Left colon (tissue), 2 donors: ENCODE measurements around the gene MBOAT2. TPM values are rescaled to one million over a fixed set of nuclear protein-coding genes. Genes with fewer than 3 reads are reported as not detected.

Experiments used
- ATAC-seq: fragments of 200-7000 bp; cut with Tn5 transposase; one replicate; pipeline ENCODE4 v1.9.1; 2020; ENCODE audit warnings: mild to moderate bottlenecking, moderate library complexity
- DNase-seq, 2 donors: peaks; one replicate each; pipeline ENCODE4 v3.0.0-alpha.2; 2020
- intact Hi-C, 2 donors: fragments of 100-400 bp; cut with DNase I in 1 of 2; cut with micrococcal nuclease in 1 of 2; formaldehyde crosslinking; loops; one replicate each; pipeline versions ENCODE4 v1.11.2 to v1.14.0; 2022; cut with DNase I, micrococcal nuclease
- total RNA-seq, 2 donors: library from RNA; stranded (reverse); fragmentation: NEBNext Ultra II Directional; extraction: Animal tissue kit (Norgen Biotek cat#: 25700); gene quantifications; one replicate each; pipeline ENCODE4 v1.2.1, GENCODE V29; 2021
- donor health status: DM: no; HTN: no; CAD: no.
- donor health status: DM: yes; HTN: yes; CAD: no.

The MBOAT2 gene
- total RNA-seq, 2 donors from 2014 or later = 67.0 to 73.8 TPM

DNA sequence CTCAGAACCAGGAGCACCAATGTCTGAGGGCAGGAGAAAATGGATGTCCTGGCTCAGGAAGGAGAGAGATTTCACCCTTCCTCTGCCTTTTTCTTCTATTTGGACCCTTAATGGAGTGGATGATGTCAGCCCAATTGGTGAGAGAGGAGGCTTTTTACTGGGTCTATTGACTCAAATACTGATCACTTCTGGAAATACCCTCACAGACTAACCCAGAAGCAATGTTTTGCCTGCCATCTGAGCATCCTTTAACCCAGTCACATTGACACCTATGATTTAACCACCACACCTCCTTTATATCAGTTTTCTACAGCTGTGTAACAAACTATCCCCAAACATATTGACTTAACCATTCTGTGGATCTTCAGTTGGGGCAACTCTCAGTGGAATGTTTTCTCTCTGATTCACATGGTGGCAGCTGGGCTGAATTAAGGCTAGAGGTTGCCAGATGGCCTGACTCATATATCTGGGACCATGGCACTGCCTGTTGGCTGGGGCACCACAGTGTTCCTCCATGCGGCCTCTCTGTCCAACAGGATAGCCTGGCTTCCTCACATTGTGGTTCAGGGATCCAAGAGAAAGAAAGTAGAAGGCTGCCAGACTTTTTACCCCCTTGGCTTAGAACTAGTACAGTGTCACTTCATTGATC lies 18.2 kb upstream of the MBOAT2 start:
- DNase-seq (no peak), ATAC-seq (no peak)

DNA sequence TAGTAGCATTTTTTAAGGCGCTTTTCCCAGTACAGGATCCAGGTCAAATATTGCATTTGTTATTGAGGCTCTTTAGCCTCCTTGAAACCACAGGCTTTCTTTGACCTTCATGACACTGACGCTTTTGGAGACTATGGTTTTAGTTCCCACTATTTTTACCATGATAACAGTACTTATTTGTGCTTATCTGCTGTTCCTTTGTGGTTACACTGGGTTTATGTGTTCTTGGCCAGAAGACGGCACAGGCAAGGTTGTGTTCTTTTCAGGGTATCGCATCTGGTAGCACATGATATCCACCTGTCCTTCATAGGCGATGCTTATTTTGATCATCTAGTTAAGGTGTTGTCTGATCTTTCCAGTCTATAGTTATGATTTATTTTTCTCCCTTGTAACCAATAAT lies 16.8 kb upstream of the MBOAT2 start:
- DNase-seq (no peak), ATAC-seq (no peak)
- intact Hi-C loops = no loop called here

More for the DNA sequence above, 18.2 kb upstream of the MBOAT2 start:
- intact Hi-C loops = no loop called here

- DNase-seq (no peak), ATAC-seq (no peak)
- intact Hi-C loops = no loop called here
These were observed 15.1 kb upstream of the MBOAT2 start for GRCh38 chr2:9018534-9018933.

DNA sequence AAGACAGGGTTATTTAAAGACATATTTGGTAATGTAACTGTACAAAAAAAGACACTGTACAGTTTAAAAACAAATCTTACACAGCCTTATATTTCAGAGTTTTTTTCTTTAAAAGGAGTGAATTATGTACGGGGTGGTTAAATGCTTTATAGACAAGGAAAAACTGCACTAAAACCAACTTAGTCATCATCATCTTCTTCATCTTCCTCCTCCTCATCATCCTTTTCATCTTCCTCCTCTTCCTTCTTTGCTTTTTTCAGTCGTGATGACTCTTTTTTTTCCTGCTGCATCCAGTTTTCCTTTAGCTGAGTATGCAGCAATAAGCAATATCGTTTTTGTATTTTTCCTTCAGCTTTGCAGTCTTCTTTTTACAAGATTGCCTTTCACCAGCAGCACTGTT lies 14.6 kb upstream of the MBOAT2 start:
- DNase-seq (no peak), ATAC-seq (no peak)
- intact Hi-C loops = no loop called here

DNA sequence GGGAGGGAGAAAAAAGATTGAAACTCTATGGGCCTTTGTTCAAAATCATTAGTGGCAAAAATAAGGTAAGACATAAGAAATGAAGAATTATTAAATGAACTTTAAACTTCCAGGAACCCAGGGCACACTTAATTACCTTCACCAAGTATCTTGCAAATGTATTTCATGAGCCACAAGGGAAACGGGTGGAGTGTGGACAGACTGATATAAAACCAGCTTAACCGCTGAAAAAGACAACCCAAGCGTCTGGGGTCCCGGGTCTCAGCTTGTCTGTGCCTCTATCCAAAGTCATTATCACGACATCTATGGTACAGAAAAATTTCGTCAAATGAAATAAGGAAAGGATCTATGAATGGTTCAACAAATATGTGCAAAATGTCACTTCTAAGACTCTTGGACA lies 13.9 kb upstream of the MBOAT2 start:
- DNase-seq (no peak), ATAC-seq (no peak)
- intact Hi-C loops = no loop called here

DNA sequence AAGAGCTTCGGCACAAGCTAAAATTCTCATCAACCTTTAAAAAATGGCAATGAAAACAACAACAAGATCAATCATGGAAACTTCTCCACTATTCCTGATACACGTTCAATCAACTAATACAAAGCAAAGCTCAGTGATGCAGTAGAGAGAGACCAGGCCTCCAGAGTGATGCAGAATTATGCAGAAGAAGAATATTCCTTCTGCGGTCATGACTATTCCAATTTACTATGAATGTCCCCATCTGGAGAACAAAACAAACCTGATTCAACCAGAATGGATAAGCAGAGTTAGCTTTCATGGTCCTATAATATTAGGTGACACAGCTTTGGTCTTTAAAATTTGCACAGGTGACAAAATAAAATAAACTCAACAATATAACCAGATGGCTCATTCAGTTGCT lies 12.5 kb upstream of the MBOAT2 start:
- DNase-seq (no peak), ATAC-seq (no peak)
- intact Hi-C loops = no loop called here

GRCh38 chr2:9013403-9013802 lies 9.9 kb upstream of the MBOAT2 start:
- intact Hi-C loops = no loop called here
- no peak for DNase-seq
- no peak for ATAC-seq

- no peak for ATAC-seq
- DNase-seq = no peak
- intact Hi-C loops = no loop called here
These were observed 7.4 kb upstream of the MBOAT2 start for GRCh38 chr2:9010866-9011265.

DNA sequence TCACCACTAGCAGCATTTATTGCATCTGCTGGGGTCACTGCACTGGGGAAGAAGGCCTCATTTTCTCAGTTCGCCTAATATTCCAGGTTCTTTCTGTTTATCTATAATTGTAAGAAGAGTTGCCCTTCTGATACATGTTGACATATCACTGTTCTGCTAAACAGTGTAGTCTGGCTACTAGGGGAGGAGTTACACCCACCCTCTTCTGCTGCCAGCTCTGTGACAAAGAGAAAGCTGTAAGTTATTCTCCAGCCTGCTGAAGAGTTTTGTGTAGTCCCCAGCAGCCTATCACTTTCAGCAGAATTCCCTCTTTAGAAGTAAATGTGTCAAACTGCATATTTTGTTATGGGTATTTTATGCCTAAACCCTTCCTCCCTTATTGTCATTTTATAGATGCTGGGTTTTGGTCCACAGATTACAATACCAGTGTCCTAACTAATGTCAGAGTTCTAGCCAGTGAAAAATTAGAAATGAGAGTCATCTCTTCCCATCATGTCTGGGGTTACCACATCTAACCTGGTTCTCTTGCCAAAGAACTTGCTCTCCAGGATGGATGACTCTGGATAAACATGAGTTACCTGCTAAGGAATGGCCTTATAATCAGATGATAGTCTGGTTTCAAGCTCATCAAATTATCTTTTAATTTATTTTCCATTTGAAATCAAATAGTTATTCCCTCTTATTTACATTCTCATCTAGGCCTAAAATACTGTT lies 5.6 kb upstream of the MBOAT2 start:
- no peak for DNase-seq
- intact Hi-C loops = no loop called here
- ATAC-seq = no peak

DNA sequence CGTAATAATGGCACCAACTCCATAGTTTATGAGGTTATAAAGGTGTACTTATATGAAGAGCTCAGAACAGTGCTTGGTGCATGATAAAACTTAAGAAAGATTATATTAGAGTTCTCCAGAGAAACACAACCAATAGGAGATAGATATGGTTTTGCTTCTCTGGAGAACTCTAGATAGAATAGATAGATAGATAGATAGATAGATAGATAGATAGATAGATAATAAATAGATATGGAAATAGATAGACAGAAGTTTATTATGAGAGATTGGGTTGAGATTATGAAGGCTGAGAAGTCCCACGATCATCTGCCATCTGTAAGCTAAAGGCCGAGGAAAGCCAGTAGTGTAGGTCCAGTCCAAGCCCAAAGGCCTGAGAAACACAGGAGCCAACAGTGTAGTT lies 2.9 kb upstream of the MBOAT2 start:
- ATAC-seq = no peak

DNA sequence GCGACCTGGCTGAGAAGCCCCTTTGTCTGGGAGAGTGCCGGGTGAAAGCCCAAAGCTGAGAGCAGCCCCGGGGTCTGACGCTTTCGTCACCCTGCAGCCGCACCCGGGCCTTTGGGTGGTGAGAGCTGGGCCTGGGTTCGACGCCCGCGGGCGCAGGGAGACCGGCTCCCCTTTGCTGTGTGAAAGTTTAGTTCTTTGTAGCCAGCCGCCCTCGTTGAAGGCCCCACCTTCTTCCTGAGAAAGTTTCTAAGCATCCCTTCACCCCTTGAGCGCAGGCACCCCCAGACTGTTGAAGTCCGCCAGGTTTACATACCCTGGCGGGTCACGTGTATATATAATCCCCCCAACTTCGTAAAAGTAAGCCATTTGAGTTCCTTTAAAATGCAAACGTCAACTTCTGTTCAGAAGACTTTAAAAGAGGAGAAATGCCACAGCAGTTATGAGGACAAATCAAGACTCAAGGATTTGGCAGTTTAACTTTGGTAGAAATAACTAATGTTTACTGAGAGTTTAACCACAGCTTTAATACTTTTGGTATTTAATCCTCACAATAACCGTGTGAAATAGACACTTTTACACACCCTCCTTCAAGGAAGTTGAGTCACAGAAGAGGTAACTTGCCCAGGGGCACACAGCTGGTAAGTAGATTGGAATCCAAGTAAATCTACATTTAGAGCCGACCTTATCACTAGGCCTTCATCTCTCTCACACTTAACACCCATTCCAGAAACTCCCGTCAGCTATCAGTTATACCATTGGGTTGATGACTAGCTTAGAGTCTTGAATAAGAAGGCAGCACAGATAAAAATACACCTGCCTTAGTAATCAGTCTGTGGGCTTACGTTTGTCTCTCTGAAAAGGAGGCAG lies 1.1 kb upstream of the MBOAT2 start:
- ATAC-seq (peak; percentile 6), DNase-seq (no peak)

More for the DNA sequence above, 2.9 kb upstream of the MBOAT2 start:
- intact Hi-C loops = no loop called here
- no peak for DNase-seq

DNA sequence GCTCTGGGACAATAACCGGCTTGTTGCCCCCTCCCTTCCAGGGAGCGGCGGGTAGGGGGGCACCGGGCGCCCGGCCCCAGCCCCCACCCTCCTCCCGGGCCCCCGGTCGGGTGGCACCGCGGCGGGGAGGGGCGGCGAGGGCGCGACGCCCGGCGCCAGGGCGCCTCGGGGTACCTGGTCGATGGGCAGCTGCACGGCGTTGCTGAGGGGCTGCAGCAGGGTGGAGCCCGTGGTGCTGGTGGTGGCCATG lies 193 bp downstream of the MBOAT2 start:
- no peak for DNase-seq
- no peak for ATAC-seq
- intact Hi-C loops = no loop called here

More for the DNA sequence above, 1.1 kb upstream of the MBOAT2 start:
- intact Hi-C loops = no loop called here

DNA sequence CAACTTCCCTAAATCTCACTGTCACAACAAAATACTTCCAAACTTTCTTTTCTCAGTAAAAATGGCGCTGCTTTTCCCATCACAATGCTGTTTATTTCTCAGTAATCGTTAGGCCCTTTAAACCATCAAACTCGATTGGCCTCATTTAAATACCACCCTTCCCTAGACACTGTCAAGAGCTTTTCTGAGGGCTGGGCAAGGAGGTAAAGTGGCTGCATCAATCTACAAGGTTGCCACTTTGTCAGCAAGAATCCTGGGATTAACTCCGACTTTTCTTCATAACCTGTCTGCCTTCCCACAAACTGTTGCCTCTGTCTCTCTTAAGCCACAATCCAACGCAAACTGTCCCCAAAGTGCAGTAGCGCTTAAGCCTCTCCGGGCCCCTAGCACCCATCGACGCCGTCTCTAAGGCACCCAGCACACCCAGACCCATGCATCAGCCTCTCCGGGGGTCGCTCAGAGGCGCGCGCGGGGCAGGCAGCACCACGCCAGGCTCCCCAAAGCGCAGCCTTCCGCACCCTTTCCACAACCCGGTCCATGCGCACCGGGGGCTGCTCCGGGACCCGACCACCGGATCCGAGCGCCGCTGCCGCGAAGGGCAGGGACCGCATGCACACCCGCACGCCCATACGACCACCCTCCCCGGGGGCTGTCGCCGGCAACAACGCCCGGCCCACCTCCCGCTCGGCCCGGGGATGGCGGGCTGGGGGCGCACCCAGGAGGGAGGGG lies 683 bp downstream of the MBOAT2 start:
- intact Hi-C loops = no loop called here
- peak; percentile 3 for ATAC-seq
- DNase-seq = peak in 1 of 2 donors; percentile 42

DNA sequence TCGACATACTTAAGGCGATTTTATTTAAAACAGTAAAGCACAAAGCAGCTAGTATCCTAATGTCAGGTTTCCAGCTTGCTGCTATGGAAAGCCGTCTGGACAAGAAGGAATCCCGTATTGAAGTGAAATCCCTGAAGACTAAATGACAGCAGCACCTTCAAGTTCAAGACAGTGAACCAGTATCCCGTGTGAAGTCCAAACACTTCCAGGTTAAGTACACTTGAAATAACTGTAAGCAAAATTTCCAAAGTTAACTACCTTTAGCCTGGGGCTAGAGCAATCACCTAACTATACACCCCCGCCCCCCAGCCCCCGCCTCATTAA lies 1.2 kb downstream of the MBOAT2 start:
- DNase-seq = no peak
- intact Hi-C loops = no loop called here

GRCh38 chr2:9001778-9002177 lies 1.7 kb downstream of the MBOAT2 start:
- DNase-seq (no peak), ATAC-seq (no peak)
- intact Hi-C loops = no loop called here

More for the DNA sequence above, 1.2 kb downstream of the MBOAT2 start:
- no peak for ATAC-seq

- peak in 1 of 2 donors; percentile 65 for DNase-seq
- ATAC-seq = peak; percentile 53
- intact Hi-C loops = no loop called here
These were observed 2.3 kb downstream of the MBOAT2 start for GRCh38 chr2:9001229-9001628.

- intact Hi-C loops = no loop called here
- DNase-seq = no peak
- ATAC-seq = no peak
These were observed 3.0 kb downstream of the MBOAT2 start for GRCh38 chr2:9000442-9000841.

- ATAC-seq = peak; percentile 20
- intact Hi-C loops = no loop called here
- DNase-seq = no peak
These were observed 3.7 kb downstream of the MBOAT2 start for GRCh38 chr2:8999797-9000196.

DNA sequence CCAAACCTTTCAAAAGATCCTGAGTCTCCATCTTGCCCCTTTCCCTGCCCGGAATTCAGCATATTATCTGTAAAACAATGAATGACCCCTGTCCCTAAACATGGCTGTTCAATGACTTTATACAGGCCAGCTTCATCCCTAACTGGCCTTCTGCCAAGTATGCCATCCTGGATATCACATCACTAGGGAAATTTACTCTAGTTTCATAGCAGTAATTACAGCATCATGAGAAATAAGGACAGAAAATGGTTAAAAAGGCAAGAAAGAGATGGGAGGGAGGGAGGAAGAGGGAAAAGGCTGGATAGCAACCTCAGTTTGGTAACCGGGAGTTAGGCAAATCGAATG lies 4.4 kb downstream of the MBOAT2 start:
- ATAC-seq = no peak
- no peak for DNase-seq

More for the DNA sequence above, 4.4 kb downstream of the MBOAT2 start:
- intact Hi-C loops = no loop called here
